Endodermal cell (in vitro differentiated cells): Measurements from ENCODE around the gene LRRC47. TPM values are rescaled to one million over a fixed set of nuclear protein-coding genes. Genes with fewer than 3 reads are reported as not detected.

Experiments used
- DNase-seq: peaks from one replicate; pipeline ENCODE4 v3.0.0-alpha.2; 2017
- H3K27ac ChIP-seq: 2 replicates; pipeline ENCODE4 v1.5.1; 2013; ENCODE audit warnings: mild to moderate bottlenecking, low read depth, low read length, moderate library complexity
- H3K27me3 ChIP-seq: 2 replicates; pipeline ENCODE4 v1.6.1; 2013; ENCODE audit warnings: mild to moderate bottlenecking, low read length, moderate library complexity; ENCODE audit not compliant: insufficient read depth, control insufficient read depth, poor library complexity, severe bottlenecking
- H3K36me3 ChIP-seq: 2 replicates; pipeline ENCODE4 v1.7.0; 2013; ENCODE audit warnings: mild to moderate bottlenecking, low read length, moderate library complexity; ENCODE audit not compliant: control insufficient read depth, insufficient read depth
- H3K4me1 ChIP-seq: one replicate; pipeline ENCODE4 v1.7.0; 2013; ENCODE audit warnings: low read length; ENCODE audit not compliant: control insufficient read depth, insufficient read depth
- H3K4me3 ChIP-seq: 2 replicates; pipeline ENCODE4 v1.5.1; 2013; ENCODE audit warnings: mild to moderate bottlenecking, low read length, moderate library complexity
- H3K9ac ChIP-seq: 2 replicates; pipeline ENCODE4 v1.6.1; 2013; ENCODE audit warnings: mild to moderate bottlenecking, low read length, moderate library complexity; ENCODE audit not compliant: poor library complexity, severe bottlenecking; ENCODE audit errors: extremely low read depth
- H3K9me3 ChIP-seq: 2 replicates; pipeline ENCODE4 v1.6.1; 2013; ENCODE audit warnings: mild to moderate bottlenecking, low read length, moderate library complexity; ENCODE audit not compliant: control insufficient read depth
- H3K27ac Mint-ChIP-seq: 2 replicates; pipeline ENCODE4 v1.8.0; 2020; ENCODE audit warnings: mixed read lengths
- H3K27me3 Mint-ChIP-seq: 2 replicates; pipeline ENCODE4 v1.8.0; 2021; ENCODE audit warnings: mild to moderate bottlenecking, mixed read lengths; ENCODE audit not compliant: insufficient read depth
- H3K36me3 Mint-ChIP-seq: 2 replicates; pipeline ENCODE4 v1.8.0; 2020; ENCODE audit warnings: low read depth, mixed read lengths
- H3K4me1 Mint-ChIP-seq: 2 replicates; pipeline ENCODE4 v1.8.0; 2020; ENCODE audit warnings: mixed read lengths
- H3K4me3 Mint-ChIP-seq: 2 replicates; pipeline ENCODE4 v1.8.0; 2020; ENCODE audit warnings: mild to moderate bottlenecking, moderate library complexity, mixed read lengths
- H3K9me3 Mint-ChIP-seq: 2 replicates; pipeline ENCODE4 v1.8.0; 2020; ENCODE audit warnings: mild to moderate bottlenecking, mixed read lengths
- WGBS, 2 experiments: methylation state at CpG; one replicate each; pipeline versions ENCODE4 v1.1.5 to v1.1.7; 2013; ENCODE audit warnings: missing lambda C conversion rate in 2 of 2, mixed read lengths in 1 of 2; ENCODE audit not compliant: insufficient coverage in 1 of 2, insufficient read length in 1 of 2; 5-methylcytosine and 5-hydroxymethylcytosine counted together
- total RNA-seq, 2 donors: library from RNA; stranded (reverse); fragmentation: NEBNext Ultra II Directional in 1 of 2; extraction: Animal tissue kit (Norgen Biotek cat#: 25700) in 1 of 2; gene quantifications; 2 replicates in 1 of 2; 3 replicates in 1 of 2; pipeline ENCODE4 v1.2.1, GENCODE V29; 2021
- TF ChIP-seq, protein P1 (sequence below): fragments of 200-600 bp; sonication (generic); conservative IDR thresholded peaks from 2 replicates; pipeline ENCODE4 v1.5.0; 2021; ENCODE audit warnings: antibody characterized with exemption, mild to moderate bottlenecking

Gene LRRC47
- total RNA-seq, 2 donors from 2014 or later = 49.9 to 59.7 TPM

DNA sequence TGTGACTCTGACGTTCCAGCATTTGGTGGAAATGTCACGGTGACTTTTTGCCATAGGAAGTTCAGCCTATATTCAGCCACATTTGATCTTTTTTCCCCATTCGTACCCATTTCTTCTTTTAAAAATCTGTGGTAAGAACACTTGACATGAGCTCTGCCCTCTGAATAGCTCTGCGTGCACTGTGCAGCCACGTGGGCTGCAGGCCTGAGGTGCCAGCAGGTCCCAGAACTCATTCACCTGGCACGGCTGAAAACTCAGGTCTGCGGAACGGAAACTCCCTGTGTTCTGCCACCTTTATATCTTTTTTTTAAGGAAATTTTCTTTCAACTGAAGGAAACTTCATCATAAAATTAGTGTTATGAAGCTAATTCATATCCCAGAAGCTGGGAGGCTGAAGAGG lies 32.1 kb upstream of the LRRC47 start:
- no peak overlapping the region for H3K27ac Mint-ChIP-seq
- Histone ChIP-seq H3K4me1 (no peaks in the 10 kb centered on the region), H3K4me3 (no peak overlapping the region), H3K27me3 (no peaks in the 10 kb centered on the region), H3K9ac (no peak overlapping the region), H3K9me3 (no peaks in the 10 kb centered on the region), H3K36me3 (peaks cover 60% of the 10 kb centered on the region), H3K27ac (no peak overlapping the region)
- H3K4me1 Mint-ChIP-seq = no peaks in the 10 kb centered on the region
- H3K36me3 Mint-ChIP-seq = peaks cover 67% of the 10 kb centered on the region
- no peak overlapping the region for H3K4me3 Mint-ChIP-seq
- no peaks in the 10 kb centered on the region for H3K27me3 Mint-ChIP-seq
- TF ChIP-seq, protein P1, sequence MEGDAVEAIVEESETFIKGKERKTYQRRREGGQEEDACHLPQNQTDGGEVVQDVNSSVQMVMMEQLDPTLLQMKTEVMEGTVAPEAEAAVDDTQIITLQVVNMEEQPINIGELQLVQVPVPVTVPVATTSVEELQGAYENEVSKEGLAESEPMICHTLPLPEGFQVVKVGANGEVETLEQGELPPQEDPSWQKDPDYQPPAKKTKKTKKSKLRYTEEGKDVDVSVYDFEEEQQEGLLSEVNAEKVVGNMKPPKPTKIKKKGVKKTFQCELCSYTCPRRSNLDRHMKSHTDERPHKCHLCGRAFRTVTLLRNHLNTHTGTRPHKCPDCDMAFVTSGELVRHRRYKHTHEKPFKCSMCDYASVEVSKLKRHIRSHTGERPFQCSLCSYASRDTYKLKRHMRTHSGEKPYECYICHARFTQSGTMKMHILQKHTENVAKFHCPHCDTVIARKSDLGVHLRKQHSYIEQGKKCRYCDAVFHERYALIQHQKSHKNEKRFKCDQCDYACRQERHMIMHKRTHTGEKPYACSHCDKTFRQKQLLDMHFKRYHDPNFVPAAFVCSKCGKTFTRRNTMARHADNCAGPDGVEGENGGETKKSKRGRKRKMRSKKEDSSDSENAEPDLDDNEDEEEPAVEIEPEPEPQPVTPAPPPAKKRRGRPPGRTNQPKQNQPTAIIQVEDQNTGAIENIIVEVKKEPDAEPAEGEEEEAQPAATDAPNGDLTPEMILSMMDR = no peak
- 93 to 99% methylated on average over 8 of the region's 8 CpGs for WGBS, 2 experiments
- H3K9me3 Mint-ChIP-seq = no peaks in the 10 kb centered on the region
- no peak for DNase-seq

DNA sequence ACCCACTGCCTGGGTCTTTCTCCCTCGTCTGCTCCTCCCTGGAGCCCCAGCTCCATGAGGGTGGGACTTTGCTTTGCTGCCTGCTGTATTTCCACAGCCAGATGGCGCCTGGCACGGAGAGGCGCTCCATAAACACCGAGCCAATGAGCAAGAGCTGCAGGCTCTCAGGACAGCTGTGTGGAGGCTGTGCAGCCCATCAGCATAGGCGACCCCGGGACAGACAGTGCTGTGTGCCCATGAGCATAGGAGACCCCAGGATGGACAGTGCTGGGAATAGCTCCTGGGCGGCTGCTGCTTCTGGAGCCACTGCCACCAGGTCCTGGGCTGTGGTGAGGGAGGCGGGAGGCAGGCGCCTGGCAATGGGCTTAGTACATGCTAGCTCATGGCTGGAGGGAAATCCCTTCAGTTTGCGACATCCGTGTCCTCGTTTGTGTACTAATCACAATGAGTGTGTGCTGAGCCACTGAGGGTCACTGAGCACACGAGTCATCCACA lies 31.6 kb upstream of the LRRC47 start:
- Mint-ChIP-seq H3K9me3 (no peaks in the 10 kb centered on the region), H3K27ac (no peak overlapping the region), H3K27me3 (no peaks in the 10 kb centered on the region), H3K4me3 (no peak overlapping the region), H3K36me3 (peaks cover 67% of the 10 kb centered on the region), H3K4me1 (no peaks in the 10 kb centered on the region)
- TF ChIP-seq, protein P1 = peak; percentile 61
- peak; percentile 81 for DNase-seq
- Histone ChIP-seq H3K27me3 (no peaks in the 10 kb centered on the region), H3K36me3 (peaks cover 60% of the 10 kb centered on the region), H3K9ac (no peak overlapping the region), H3K27ac (no peak overlapping the region), H3K4me1 (no peaks in the 10 kb centered on the region), H3K9me3 (no peaks in the 10 kb centered on the region), H3K4me3 (no peak overlapping the region)
- WGBS, 2 experiments = 88 to 92% methylated on average over 12 to 14 of the region's 14 CpGs

DNA sequence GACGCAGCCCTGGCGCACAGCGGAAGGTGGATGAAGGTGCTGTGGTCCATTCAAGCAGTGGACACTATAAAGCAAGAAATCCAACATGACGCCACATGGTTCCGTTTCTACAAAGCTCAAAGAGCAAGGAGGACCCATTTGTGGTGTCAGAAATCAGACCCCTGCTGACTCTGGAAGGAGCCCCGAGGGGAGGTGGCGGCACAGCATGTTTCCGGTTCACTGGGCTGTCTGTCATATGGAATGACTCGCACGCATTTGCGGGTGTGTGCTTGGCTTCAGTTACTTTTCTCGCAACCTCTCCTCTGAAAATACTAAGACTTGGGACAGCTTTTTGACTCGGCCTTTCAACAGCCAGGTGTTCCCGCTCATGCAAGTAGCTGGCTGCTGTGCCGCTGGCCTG lies 29.1 kb upstream of the LRRC47 start:
- DNase-seq = no peak
- peaks cover 68% of the 10 kb centered on the region for H3K36me3 Mint-ChIP-seq
- Histone ChIP-seq H3K27ac (no peak overlapping the region), H3K4me3 (no peak overlapping the region), H3K27me3 (no peaks in the 10 kb centered on the region), H3K4me1 (no peaks in the 10 kb centered on the region), H3K36me3 (peaks cover 57% of the 10 kb centered on the region), H3K9ac (no peak overlapping the region), H3K9me3 (no peaks in the 10 kb centered on the region)
- H3K4me1 Mint-ChIP-seq = no peaks in the 10 kb centered on the region
- H3K4me3 Mint-ChIP-seq = no peak overlapping the region
- H3K9me3 Mint-ChIP-seq = no peaks in the 10 kb centered on the region
- H3K27ac Mint-ChIP-seq = no peak overlapping the region
- no peaks in the 10 kb centered on the region for H3K27me3 Mint-ChIP-seq
- 90 to 93% methylated on average over 15 of the region's 15 CpGs for WGBS, 2 experiments
- TF ChIP-seq, protein P1 = no peak
